Adrenal gland (tissue), 5 donors: ENCODE results near the gene UBXN1.

Experiments
- CTCF ChIP-seq, 6 experiments: fragments of 450-650 bp in 4 of 6; fragments of 200-600 bp in 2 of 6; sonication (generic) in 1 of 6; IDR thresholded peaks; 1 replicate in 5 of 6; 2 replicates in 1 of 6; pipeline versions ENCODE4 v1.5.1 to v1.8.0; 2016 to 2021; ENCODE audit warnings: antibody characterized with exemption in 6 of 6, mild to moderate bottlenecking in 2 of 6, moderate library complexity in 1 of 6
- POLR2A ChIP-seq, 2 donors: fragments of 450-650 bp; IDR thresholded peaks; one replicate each; pipeline ENCODE4 v1.6.1; 2017; ENCODE audit warnings: antibody characterized with exemption in 2 of 2, mild to moderate bottlenecking in 2 of 2, moderate library complexity in 1 of 2
- donor health status: DM: no; HTN: no; CAD: no.

- no peak for TF ChIP-seq CTCF (IDR thresholded peaks at IDR 0.05)
- TF ChIP-seq POLR2A (IDR thresholded peaks at IDR 0.05), result no peak
Measured at GRCh38 chr11:62719302-62719978, 40.6 kb upstream of the UBXN1 start.
